ENCODE data around the gene EDARADD.

EDARADD gene

GRCh38 chr1:236401698-236402097 lies 7.6 kb downstream of the EDARADD start:
- H3K27ac Mint-ChIP-seq, result no peak overlapping the region
- peaks cover 5% of the 10 kb centered on the region for H3K36me3 Mint-ChIP-seq (ENCODE audit: low read depth)
- peaks cover 12% of the 10 kb centered on the region for H3K27me3 Mint-ChIP-seq (ENCODE audit: low read depth, poor library complexity)
- no peaks in the 10 kb centered on the region for H3K9me3 Mint-ChIP-seq
- H3K4me1 Mint-ChIP-seq, result peaks cover 45% of the 10 kb centered on the region
- DNase-seq, result no peak
- TF ChIP-seq, protein P1, sequence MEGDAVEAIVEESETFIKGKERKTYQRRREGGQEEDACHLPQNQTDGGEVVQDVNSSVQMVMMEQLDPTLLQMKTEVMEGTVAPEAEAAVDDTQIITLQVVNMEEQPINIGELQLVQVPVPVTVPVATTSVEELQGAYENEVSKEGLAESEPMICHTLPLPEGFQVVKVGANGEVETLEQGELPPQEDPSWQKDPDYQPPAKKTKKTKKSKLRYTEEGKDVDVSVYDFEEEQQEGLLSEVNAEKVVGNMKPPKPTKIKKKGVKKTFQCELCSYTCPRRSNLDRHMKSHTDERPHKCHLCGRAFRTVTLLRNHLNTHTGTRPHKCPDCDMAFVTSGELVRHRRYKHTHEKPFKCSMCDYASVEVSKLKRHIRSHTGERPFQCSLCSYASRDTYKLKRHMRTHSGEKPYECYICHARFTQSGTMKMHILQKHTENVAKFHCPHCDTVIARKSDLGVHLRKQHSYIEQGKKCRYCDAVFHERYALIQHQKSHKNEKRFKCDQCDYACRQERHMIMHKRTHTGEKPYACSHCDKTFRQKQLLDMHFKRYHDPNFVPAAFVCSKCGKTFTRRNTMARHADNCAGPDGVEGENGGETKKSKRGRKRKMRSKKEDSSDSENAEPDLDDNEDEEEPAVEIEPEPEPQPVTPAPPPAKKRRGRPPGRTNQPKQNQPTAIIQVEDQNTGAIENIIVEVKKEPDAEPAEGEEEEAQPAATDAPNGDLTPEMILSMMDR (IDR thresholded peaks at IDR 0.05), result no peak
- H3K4me3 Mint-ChIP-seq, result no peak overlapping the region

GRCh38 chr1:236403905-236404696 lies 10.0 kb downstream of the EDARADD start:
- no peak for DNase-seq
- Mint-ChIP-seq H3K27me3 (ENCODE audit: low read depth, poor library complexity) (no peaks in the 10 kb centered on the region), H3K4me3 (no peak overlapping the region), H3K4me1 (peaks cover 30% of the 10 kb centered on the region), H3K27ac (peak overlapping the region; percentile 57), H3K36me3 (ENCODE audit: low read depth) (no peaks in the 10 kb centered on the region), H3K9me3 (no peaks in the 10 kb centered on the region)
- TF ChIP-seq, protein P1 (IDR thresholded peaks at IDR 0.05), result no peak

GRCh38 chr1:236407059-236407458 lies 13.0 kb downstream of the EDARADD start:
- no peak for DNase-seq
- peaks cover 9% of the 10 kb centered on the region for H3K4me1 Mint-ChIP-seq
- H3K9me3 Mint-ChIP-seq, result no peaks in the 10 kb centered on the region
- TF ChIP-seq, protein P1 (IDR thresholded peaks at IDR 0.05), result no peak
- H3K27ac Mint-ChIP-seq, result no peak overlapping the region
- peaks cover 3% of the 10 kb centered on the region for H3K27me3 Mint-ChIP-seq (ENCODE audit: low read depth, poor library complexity)
- H3K36me3 Mint-ChIP-seq (ENCODE audit: low read depth), result peaks cover 3% of the 10 kb centered on the region
- H3K4me3 Mint-ChIP-seq, result no peak overlapping the region

DNA sequence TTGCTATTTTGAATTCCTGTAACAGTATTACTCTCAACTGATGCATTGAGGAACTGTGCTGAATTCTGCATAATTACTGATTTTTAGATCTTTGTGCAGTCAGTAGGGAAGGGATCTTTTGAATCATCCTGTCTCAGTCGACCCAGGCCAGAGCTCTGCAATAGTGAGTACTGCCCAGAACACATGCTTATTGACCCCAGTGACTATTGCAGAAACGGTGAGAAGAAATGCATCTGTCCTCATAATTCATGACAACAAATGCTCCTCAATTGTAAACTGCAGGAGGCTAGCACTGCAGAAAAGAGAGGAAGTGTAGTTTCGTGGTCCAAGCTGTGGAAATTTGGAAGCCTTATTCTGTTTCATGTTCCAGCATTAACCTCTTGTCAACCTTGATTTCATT lies 19.6 kb downstream of the EDARADD start:
- H3K36me3 Mint-ChIP-seq (ENCODE audit: low read depth), result peaks cover 36% of the 10 kb centered on the region
- TF ChIP-seq, protein P1 (IDR thresholded peaks at IDR 0.05), result no peak
- H3K27me3 Mint-ChIP-seq (ENCODE audit: low read depth, poor library complexity), result peaks cover 4% of the 10 kb centered on the region
- no peak overlapping the region for H3K4me3 Mint-ChIP-seq
- H3K27ac Mint-ChIP-seq, result no peak overlapping the region
- DNase-seq, result no peak
- H3K4me1 Mint-ChIP-seq, result no peaks in the 10 kb centered on the region
- no peaks in the 10 kb centered on the region for H3K9me3 Mint-ChIP-seq

DNA sequence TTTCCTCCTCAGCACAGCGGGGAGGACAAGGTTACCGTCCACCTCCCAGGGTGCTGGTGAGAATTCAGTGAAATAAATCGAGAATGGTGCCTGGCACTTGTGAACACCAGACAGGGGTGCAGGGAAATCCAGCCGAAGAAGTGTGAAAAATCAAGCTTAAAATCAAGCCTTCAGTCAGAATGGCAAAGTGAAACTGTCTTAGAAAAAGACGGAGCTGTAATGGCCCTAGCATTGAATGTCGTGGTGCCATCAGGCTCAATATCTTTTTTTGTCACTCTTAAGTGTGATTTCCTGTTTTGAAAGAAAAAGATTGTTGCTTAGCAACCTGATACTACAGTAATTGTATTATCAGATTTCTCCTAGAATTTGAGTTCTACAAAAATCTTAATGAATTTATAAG lies 22.1 kb downstream of the EDARADD start:
- Mint-ChIP-seq H3K27me3 (ENCODE audit: low read depth, poor library complexity) (peaks cover 4% of the 10 kb centered on the region), H3K27ac (peak overlapping the region; percentile 91), H3K9me3 (no peaks in the 10 kb centered on the region), H3K36me3 (ENCODE audit: low read depth) (peaks cover 58% of the 10 kb centered on the region), H3K4me1 (peaks cover 5% of the 10 kb centered on the region), H3K4me3 (no peak overlapping the region)
- no peak for DNase-seq
- TF ChIP-seq, protein P1 (IDR thresholded peaks at IDR 0.05), result no peak

- H3K4me1 Mint-ChIP-seq, result peaks cover 5% of the 10 kb centered on the region
- H3K27me3 Mint-ChIP-seq (ENCODE audit: low read depth, poor library complexity), result peaks cover 4% of the 10 kb centered on the region
- H3K27ac Mint-ChIP-seq, result no peak overlapping the region
- no peaks in the 10 kb centered on the region for H3K9me3 Mint-ChIP-seq
- H3K4me3 Mint-ChIP-seq, result no peak overlapping the region
- DNase-seq, result no peak
- H3K36me3 Mint-ChIP-seq (ENCODE audit: low read depth), result peaks cover 52% of the 10 kb centered on the region
- TF ChIP-seq, protein P1 (IDR thresholded peaks at IDR 0.05), result no peak
These were observed 23.2 kb downstream of the EDARADD start for GRCh38 chr1:236417336-236417735.
